Dedifferentiated amniotic fluid mesenchymal stem cell (primary cell): ENCODE measurements around the gene HSPA9.

Source experiments
- DNase-seq: peaks from one replicate; pipeline ENCODE4 v3.0.0-alpha.2; 2016; ENCODE audit errors: extremely low spot score

HSPA9 gene

DNA sequence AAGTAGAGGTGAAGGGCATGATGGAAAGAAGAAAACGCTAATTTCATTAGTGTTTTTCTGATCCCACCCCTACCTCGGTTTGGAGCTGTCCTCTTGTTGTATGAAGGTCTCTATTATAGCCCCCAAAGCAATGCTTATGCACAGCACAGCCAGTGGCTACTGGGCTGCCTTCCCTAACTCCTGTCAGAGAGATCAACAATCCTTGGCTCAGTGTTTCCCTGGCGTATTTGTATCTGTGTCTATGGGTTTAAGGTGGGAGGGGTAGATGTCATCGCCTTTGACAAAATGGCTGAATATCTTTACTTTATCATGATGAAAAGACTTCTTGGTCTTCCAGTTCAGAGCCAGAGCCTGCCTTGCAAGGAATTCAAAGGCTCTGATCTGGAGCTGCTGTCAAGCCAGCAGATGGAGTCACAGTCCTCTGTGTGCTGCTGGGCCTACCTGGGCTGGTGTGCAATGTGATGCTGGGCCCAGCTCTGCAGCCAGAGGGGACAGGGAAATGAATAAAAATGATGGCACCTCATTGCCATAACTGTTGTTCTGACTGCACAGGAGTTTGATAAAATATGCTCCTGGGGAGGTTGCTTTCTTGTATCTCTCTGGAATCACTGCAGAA, 20.1 kb upstream of the HSPA9 start:
- no peak for DNase-seq

DNA sequence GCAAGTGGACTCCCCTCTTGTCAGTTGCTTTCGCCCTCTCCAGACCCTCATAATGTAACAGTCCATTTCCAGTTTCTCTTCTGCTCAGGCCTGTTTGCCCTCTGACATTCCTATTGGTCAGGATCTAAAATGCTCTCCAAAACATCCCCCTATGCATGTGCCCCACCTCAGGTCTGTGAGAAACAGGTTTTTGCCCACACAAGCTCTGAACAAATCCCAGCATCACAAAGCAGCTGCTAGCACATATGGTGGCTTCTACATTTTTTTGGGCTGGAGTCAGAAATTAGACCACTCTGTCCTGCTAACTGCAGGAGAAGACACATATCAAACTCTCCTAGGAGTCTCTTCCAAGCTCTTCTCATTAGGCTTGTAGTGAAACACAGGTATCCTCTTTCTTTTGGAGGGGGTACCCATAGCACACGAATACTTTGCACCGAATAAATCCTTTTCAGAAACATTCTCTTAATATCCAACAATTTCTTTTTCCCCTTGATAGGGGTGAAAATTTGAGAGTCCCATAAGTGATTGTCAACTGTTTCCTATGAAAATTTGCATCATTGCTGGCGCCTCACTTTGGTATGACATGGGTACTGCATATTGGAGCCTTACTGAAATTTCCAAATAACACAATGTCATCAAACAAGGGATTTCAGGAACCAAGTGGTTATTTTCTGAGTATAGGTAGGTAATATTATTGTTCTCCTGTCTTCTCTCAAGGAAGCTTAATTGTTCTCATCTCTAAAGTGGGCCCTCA, 19.3 kb upstream of the HSPA9 start:
- DNase-seq: no peak

DNA sequence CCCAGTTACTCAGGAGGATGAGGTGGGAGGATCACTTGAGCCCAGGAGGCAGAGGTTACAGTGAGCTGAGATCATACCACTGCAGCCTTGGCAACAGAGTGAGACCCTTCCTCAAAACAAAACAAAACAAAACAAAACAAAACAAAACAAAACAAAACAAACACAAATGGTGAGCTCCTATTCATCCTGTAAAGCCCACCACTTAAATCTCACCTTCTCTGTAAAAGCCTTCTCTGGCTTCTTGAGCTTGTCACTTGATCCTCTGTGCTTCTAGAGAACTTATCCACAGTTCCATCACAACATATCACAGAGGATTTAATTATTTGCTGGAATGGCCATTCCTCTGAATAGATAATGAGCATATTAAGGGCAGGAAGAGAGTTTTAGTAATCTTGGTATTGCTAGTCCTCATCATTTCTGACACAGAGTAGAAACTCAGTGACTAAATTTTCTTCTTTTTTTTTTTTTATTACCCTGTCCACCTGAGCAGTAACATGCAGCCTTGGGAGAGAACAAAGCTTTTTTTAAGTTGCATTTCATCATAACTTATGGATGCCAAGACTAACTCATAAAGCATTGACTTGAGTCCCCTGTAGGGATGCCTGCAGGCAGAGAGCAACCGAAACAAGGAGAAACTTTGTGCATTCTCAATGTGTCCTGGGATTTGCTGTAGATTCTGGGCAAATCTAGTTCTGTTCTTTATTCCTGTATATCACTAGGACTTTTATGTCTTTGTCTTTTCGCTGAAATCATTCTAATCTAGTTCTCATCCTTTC, 13.0 kb upstream of the HSPA9 start:
- DNase-seq: no peak

DNA sequence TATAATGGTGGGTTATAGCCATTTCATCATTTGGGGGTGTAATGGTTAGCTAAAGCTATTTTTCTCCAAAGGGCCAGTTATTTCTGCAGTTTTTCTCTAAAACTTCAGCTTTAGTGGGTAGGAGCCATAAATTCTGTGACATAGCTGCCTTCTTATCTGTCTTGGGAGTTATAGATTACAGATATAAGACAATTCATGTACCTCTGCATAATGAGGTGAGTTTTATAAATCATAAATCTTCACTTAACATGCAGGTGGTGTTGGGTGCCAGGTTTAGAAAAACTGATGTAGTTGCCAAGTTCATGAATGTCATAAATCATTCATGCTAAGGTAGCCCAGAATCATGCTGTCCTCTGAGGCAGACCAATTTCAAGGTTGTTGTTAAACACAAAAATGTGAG, 10.0 kb upstream of the HSPA9 start:
- no peak for DNase-seq

DNA sequence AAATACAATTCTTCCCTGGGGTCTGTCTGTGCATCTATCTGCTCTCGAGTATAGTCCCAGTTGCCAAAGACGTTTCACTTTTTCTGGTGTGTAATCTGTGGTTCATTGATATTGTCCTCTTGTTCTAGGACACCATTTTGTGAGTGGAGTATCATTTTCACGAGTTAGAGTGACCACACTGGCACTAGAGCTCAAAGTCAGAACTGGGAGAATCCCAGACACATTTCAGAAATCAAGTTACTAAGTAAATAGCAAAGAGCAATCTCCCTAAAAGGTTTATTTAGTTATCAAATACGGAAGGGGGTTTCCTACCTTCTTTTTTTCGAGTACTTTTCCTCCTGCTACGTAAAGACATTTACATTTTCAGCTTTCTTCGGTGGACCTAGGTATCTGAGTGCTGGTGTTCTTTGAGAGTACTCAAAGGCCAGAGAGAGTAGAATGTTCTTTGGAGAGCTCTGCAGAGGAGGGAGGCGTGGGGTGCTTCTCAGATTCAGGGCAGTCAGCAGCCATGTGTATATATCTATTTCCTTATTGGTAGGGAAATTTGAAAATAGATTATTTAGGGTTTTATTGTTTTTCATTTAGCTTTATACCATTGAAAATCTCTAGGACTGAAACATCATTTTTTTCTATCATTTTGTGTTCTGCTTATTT, 8.9 kb upstream of the HSPA9 start:
- DNase-seq: no peak

DNA sequence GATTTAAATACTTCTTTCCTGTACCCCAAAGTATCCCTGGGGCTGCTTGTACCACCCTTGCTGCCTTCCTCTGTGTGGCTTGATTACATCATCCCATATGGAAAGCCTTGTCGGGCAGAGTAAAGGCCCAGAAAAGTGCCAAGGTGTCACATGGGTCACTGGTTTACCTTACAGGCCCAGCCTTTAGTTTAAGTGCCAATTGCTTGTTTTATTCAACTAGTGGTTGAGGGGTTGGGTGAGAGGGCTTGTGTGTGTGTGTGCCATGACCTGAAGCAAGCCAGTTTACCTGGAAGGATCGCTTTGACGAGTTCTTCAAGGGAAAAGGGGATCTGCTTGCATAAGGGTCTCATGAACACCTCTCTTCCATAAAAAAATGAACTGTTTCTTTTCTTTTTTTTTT, 7.8 kb upstream of the HSPA9 start:
- DNase-seq: no peak

DNA sequence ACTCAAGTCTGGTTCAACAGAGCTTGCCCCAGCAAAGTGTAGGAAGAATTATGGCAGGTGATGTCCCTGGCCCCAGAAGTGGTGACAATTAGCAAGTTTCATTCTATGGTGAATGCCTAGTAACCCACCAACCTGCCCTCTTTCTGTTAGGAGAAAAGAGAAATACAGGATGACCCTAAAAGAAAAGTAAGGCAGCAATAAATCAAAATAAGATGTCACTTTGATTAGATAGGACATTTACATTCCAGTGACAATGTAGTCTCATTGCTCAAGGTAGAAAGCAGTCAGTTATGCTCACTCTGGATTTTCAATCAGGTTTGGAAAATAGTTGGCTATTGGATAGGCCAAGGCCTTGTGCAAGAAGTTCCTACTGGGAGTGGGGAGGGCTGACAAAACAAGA, 5.6 kb upstream of the HSPA9 start:
- DNase-seq: no peak

DNA sequence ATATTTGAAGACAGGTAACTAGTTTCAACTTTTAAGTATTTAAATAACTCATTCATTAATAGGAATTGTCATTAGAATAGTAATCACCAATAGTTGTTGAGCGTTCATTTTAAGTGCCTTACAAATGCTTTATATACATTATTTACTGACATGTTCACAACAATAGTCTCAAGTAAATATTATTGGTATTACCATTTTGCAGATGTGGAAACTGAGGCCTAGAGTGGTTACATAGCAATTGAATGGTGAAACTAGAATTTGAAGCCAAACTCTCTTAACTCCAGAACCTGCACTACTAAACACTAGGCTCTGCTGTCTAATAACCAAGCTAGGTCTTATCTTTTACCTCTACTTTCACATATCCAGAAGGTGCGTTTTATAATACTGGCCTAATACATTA, 4.8 kb upstream of the HSPA9 start:
- no peak for DNase-seq

DNA sequence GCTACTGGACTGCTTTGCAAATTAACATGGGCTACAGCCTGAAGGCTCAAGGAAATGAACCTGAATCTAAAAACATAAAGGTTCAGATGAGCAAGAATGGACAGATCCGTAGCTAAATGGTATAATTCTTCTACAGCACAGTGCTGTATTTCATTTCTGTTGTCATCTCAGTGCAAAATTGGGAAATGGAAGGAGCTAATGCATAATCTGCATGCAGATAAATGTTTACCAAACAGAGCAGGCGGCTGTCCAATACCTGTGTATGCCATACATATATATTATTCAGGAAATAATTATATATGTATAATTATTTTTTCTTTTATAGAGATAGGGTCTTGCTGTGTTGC, 4.3 kb upstream of the HSPA9 start:
- no peak for DNase-seq

DNA sequence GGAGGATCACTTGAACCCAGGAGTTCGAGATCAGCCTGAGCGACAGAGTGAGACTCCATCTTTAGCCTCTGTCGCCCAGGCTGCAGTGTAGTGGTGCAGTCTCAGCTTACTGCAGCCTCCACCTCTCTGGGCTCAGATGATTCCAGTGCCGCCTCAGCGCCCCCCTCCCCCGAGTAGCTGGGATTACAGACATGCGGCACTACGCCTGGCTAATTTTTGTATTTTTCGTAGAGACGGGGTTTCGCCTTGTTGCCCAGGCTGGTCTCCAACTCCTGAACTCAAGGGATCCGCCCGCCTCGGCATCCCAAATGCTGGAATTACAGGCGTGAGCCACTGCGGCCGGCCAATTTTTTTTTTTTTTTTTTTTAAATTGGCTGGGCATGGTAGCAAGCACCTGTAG, 2.3 kb upstream of the HSPA9 start:
- no peak for DNase-seq

DNA sequence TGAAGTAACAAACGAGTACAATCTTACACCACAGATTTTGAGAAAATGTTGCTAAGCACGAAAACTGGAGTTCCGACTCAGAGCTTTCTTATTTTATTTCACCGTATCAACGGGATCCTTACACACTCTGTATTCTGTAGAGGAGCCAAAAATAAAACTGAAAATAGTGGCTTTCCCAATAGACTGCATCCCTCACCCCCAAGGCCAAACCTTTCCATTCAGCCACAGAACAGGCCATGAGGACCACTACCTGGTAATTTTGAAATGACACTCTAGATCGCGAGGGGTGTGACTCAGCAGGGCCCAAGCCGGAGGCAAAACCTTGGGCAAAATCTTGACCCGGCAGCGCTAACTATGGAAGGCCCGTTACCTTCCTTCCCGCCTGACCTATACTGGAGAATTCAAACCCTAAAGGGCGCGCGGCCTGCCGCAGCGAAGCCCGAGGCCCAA, 432 bp downstream of the HSPA9 start:
- no peak for DNase-seq

DNA sequence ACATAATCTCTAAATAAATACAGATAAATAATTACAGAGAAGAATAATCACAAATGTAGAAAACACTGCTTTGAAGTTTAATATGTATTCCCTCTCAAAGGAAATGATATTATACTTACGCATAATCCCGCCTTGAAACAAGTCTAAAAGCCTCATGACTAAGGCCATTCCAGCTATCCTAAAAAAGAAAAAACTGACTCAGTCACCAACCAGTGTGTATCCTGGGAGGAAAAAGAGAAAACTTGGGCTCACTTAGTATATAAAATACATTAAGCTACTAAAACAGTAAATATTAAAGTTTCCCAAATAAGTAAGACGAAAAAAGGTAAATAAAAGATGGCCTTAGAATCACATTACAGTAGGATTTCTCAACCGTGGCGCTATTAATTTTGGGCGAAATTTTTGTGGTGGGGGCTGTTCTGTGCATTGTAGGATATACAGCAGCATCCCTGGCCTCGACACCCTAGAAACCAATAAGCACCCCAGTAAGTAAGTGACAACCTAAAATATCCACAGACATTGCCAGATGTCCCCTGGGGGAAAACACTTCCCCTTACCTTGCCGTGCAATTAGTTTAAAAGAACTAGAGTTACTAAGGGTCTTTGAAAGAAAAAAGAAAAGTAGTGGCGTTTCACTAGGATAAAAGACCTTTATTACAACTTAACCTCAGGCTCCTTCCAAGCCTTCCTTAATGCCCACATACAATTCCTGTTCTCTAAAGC, 1.1 kb downstream of the HSPA9 start:
- peak; percentile 16 for DNase-seq

DNA sequence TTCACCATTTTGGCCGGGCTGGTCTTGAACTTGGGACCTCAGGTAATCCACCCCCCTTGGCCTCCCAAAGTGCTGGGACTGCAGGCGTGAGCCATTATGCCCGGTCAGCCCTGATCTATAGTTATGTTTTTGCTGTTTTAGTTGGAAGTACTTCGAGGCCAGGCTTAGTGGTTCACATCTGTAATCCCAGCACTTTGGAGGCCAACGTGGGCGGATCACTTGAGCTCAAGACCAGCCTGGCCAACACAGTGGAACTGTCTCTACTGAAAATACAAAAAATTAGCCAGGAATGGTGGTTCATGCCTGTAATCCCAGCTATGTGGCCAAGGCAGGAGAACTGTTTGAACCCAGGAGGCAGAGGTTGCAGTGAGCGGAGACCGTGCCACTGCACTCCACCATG, 2.0 kb downstream of the HSPA9 start:
- DNase-seq: no peak

DNA sequence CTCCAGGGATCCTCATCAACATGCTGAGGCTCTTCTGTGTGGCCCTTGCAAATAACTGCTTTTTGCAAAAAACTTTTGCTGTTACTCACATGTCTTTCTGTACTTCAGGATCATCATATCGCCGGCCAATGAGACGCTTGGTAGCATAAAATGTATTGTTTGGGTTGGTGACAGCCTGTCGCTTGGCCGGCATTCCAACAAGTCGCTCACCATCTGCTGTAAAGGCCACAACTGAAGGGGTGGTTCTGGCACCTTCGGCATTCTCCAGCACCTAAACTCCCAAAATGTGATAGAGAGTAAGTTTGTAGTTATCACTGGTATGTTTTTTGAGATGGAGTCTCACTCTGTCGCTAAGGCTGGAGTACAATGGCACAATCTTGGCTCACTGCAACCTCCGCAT, 4.3 kb downstream of the HSPA9 start:
- no peak for DNase-seq

DNA sequence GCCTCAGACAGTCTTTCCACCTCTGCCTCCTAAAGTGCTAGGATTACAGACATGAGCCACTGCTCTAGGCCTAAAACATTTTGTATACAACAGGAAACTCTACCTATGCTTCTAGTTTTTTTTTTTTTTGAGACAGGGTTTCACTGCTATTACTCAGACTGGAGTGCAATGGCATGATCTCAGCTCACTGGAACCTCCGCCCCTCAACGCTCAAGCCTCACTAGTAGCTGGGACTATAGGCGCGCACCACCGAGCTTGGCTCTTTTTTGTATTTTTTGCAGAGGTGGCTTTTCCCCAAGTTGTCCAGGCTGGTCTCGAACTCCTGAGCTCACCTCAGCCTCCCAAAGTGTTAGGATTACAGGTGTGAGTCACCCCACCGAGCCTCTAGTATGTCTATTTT, 5.4 kb downstream of the HSPA9 start:
- DNase-seq: no peak

DNA sequence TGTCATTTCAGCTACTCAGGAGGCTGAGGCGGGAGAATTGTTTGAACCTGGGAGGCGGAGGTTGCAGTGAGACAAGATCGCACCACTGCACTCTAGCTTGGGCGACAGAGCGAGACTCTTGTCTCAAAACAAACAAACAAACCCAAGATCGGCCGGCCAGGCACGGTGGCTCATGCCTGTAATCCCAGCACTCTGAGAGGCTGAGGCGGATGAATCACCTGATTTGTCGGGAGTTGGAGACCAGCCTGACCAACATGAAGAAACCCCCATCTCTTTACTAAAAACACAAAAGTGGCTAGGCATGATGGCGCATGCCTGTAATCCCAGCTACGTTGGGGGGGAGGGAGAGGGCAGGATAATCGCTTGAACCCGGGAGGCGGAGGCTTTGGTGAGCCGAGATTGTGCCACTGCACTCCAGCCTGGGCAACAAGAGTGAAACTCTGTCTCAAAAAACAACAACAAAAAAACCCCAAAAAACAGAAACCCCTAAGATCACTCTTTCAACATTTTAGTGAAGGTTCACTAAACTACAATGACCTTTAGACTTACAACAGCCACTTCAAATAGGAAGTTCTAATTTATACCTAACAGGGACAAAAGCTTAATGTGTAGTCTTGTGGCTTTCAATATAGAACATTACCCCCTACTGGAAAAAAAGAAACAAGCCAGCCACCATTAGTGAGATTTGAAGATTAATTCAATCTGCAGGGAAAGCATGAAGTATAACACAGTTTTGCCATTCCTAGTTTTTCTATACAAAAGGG, 7.0 kb downstream of the HSPA9 start:
- no peak for DNase-seq

DNA sequence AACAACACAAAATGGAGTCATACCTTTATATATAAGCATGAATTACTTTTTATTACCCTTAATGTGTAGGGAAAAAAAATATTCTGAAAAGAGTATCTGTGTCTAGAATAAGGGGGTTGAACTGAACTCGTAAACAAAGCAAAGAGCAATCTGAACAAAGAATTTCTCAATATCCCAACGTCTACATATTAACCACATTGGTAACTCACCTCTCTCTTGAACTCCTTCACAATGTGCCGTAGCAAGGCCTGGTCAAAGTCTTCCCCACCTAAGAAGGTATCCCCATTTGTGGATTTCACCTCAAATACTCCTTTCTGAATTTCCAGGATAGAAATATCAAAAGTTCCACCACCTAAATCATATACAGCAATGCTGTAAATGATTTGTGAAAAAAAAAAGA, 8.4 kb downstream of the HSPA9 start:
- no peak for DNase-seq

DNA sequence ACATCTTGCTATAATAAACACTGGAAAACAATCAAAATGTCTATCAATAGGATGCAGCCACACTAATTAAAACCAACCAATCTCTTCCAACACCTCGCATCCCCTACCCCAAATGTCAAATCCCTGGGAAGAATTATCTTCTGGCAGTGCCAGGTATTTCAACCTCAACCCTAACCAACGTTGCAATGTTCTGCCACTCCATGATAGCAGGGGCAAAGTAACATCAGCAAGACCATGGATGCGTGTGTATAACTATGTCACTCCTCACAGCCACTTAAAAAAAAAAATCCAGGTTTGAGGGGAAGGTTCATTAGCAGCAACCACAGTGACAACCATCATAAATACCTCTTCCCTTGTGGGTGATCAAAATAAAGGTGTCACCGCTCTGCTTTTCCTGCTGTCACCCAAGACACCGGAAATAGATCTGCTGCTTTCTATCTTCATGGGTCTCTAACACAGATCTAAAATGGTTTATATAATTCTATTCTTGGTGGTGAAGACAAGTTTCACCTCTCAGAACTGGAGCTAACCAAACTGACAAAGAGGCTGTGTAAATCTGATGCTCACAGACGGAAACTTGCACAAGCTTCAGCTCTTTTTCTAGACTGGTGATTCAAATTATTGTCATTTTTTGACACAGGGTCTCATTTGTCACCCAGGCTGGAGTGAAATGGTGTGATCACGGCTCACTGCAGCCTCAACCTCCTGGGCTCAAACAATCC, 9.9 kb downstream of the HSPA9 start:
- DNase-seq: no peak

DNA sequence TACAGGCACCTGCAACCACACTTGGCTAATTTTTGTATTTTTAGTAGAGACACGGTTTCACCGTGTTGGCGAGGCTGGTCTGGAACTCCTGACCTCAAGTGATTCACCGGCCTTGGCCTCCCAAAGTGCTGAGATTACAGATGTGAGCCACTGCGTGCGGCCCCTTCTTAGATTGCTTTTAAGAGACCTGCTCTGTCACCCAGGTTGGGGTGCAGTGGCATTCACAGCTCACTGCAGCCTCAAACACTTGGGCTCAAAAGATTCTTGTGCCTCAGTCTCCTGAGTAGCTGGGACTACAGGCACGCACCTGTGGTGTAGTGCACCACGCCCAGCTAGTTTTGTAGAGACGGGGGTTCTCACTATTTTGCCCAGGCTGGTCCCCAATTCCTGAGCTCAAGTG, 11.0 kb downstream of the HSPA9 start:
- no peak for DNase-seq

DNA sequence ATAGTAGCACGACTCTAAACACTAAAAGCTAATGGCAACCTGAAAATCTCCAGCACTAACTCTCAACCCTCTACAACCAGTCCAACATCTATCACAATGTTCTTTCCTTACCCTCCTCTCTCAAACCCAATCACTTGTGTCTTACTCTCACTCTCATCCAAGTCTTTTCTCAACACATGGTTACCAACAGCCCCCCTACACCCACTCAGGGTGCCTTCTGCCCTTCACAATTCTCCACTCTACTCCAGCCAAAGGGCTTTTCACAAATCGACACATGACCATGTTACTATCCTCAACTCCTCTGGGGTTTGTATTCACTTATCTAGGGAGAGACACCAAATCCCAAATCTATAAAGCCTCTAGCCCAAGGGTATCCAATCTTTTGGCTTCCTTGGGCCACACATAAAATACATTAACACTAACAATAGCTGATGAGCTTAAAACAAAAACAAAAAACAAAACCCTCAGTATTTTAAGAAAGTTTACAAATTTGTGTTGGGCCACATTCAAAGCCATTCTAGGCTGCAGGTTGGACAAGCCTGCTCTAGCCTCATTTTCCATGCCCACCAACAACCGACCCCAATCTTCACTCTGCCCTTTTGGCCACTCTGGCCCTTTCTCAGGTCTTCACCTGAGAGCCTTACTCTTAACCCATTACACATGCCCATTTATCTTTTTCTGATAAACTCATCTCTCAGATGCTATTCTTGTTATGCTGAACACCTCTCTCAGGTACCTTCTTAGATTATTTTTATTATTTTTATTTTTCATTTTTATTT, 11.7 kb downstream of the HSPA9 start:
- DNase-seq: no peak
